Fibroblast of skin of left biceps (primary cell): ENCODE measurements around the gene ITPKA.
"Not testable (repeated sequence)": the region's sequence is repeated elsewhere in the genome, so short reads cannot be mapped to it uniquely, and the experiment has no call there.

ENCODE experiments used
- DNase-seq, 2 experiments: peaks; one replicate each; pipeline ENCODE4 v3.0.0-alpha.2; 2013; ENCODE audit warnings: low read depth in 2 of 2

Gene ITPKA

GRCh38 chr15:41493205-41493901 lies at the start of gene ITPKA:
ITPKA (plus strand) TSS chr15:41493874; CDS start chr15:41493928, 54 bp downstream.
- peak in 1 of 2 experiments; percentile 18 for DNase-seq

- no peak for DNase-seq
Measured at GRCh38 chr15:41445399-41445798, 48.3 kb upstream of the ITPKA start.

- no peak for DNase-seq
Measured at GRCh38 chr15:41462084-41462795, 31.4 kb upstream of the ITPKA start.

GRCh38 chr15:41464889-41465580 lies 28.6 kb upstream of the ITPKA start:
- no peak for DNase-seq

GRCh38 chr15:41465822-41466421 lies 27.8 kb upstream of the ITPKA start:
- peak; percentile 11 to 17 for DNase-seq

- no peak for DNase-seq
Measured at GRCh38 chr15:41466711-41467110, 27.0 kb upstream of the ITPKA start.

GRCh38 chr15:41469644-41470043 lies 24.0 kb upstream of the ITPKA start:
- not testable (repeated sequence) for DNase-seq

GRCh38 chr15:41473418-41473817 lies 20.3 kb upstream of the ITPKA start:
- DNase-seq: no peak

- DNase-seq: no peak
Measured at GRCh38 chr15:41474436-41474835, 19.2 kb upstream of the ITPKA start.

- no peak for DNase-seq
Measured at GRCh38 chr15:41474941-41475340, 18.7 kb upstream of the ITPKA start.

GRCh38 chr15:41476416-41477048 lies 17.1 kb upstream of the ITPKA start:
- no peak for DNase-seq

- DNase-seq: no peak
Measured at GRCh38 chr15:41480396-41481140, 13.1 kb upstream of the ITPKA start.

GRCh38 chr15:41482110-41482877 lies 11.4 kb upstream of the ITPKA start:
- no peak for DNase-seq

GRCh38 chr15:41483115-41483514 lies 10.6 kb upstream of the ITPKA start:
- DNase-seq: no peak

- DNase-seq: no peak
Measured at GRCh38 chr15:41483519-41483918, 10.2 kb upstream of the ITPKA start.

- DNase-seq: no peak
Measured at GRCh38 chr15:41484937-41485625, 8.6 kb upstream of the ITPKA start.

GRCh38 chr15:41486286-41486685 lies 7.4 kb upstream of the ITPKA start:
- DNase-seq: no peak

- DNase-seq: no peak
Measured at GRCh38 chr15:41487381-41487780, 6.3 kb upstream of the ITPKA start.

GRCh38 chr15:41487802-41488201 lies 5.9 kb upstream of the ITPKA start:
- DNase-seq: no peak

GRCh38 chr15:41489641-41490040 lies 4.0 kb upstream of the ITPKA start:
- no peak for DNase-seq
